GM12865 (cell line): ENCODE data around the gene ERC2.

Source experiments
- DNase-seq: peaks from one replicate; pipeline ENCODE4 v3.0.0; 2010; ENCODE audit warnings: low read depth
- H3K4me3 ChIP-seq: 2 replicates; pipeline ENCODE4 v1.5.1; 2011; ENCODE audit warnings: mild to moderate bottlenecking, low read depth, low read length, control low read depth
- CTCF ChIP-seq: IDR thresholded peaks from 2 replicates; pipeline ENCODE4 v1.5.1; 2011; ENCODE audit warnings: low read length, control low read depth, low read depth, inconsistent platforms; ENCODE audit not compliant: insufficient read depth; ENCODE audit errors: missing control alignments

ERC2 gene

GRCh38 chr3:56428667-56429066, 39.6 kb downstream of the ERC2 start:
- TF ChIP-seq CTCF, result no peak
- no peak for DNase-seq
- no peak overlapping the region for H3K4me3 ChIP-seq

GRCh38 chr3:56424885-56425284, 43.4 kb downstream of the ERC2 start:
- peak; percentile 17 for DNase-seq
- H3K4me3 ChIP-seq, result no peak overlapping the region
- TF ChIP-seq CTCF, result no peak

GRCh38 chr3:56424336-56424735, 43.9 kb downstream of the ERC2 start:
- peak; percentile 28 for DNase-seq
- H3K4me3 ChIP-seq, result no peak overlapping the region
- no peak for TF ChIP-seq CTCF

GRCh38 chr3:56423661-56424099, 44.6 kb downstream of the ERC2 start:
- no peak for TF ChIP-seq CTCF
- DNase-seq, result peak; percentile 40
- no peak overlapping the region for H3K4me3 ChIP-seq

- no peak for DNase-seq
- TF ChIP-seq CTCF, result no peak
- H3K4me3 ChIP-seq, result no peak overlapping the region
Observed at GRCh38 chr3:56422316-56422715, 46.0 kb downstream of the ERC2 start.

- DNase-seq, result no peak
- no peak for TF ChIP-seq CTCF
- H3K4me3 ChIP-seq, result no peak overlapping the region
Observed at GRCh38 chr3:56421205-56421604, 47.1 kb downstream of the ERC2 start.

- no peak for TF ChIP-seq CTCF
- DNase-seq, result no peak
- H3K4me3 ChIP-seq, result no peak overlapping the region
Observed at GRCh38 chr3:56415652-56416051, 52.6 kb downstream of the ERC2 start.
